ENCODE results near the gene TRRAP.

TRRAP gene

DNA sequence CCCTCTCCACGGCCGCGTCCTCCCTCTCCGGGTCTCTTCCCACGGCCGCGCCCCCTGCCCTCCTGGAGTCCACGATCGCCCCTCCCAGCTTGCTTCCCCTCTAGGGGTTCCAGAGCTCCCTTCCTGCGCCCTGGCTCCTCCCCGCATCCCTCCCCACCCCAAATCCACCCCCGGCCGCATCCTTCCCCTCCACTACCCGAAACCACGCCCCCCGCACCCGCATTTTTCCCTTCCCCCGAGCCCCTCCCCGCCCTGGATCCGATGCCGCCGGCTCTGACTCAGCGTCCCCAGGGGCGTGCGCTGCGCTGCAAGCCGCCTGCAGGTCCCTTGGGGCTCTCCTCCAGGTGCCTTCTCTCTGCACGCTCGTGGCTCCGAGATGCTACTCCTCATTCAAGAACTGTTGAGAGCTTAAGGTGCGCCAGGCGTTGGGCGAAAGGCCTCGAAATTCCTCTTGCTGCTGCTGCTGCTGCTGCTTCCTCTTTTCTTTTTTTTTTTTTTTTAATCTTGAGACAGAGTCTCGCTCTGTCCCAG is 8.1 kb upstream of the TRRAP start (continued):
- TF ChIP-seq, protein P1, sequence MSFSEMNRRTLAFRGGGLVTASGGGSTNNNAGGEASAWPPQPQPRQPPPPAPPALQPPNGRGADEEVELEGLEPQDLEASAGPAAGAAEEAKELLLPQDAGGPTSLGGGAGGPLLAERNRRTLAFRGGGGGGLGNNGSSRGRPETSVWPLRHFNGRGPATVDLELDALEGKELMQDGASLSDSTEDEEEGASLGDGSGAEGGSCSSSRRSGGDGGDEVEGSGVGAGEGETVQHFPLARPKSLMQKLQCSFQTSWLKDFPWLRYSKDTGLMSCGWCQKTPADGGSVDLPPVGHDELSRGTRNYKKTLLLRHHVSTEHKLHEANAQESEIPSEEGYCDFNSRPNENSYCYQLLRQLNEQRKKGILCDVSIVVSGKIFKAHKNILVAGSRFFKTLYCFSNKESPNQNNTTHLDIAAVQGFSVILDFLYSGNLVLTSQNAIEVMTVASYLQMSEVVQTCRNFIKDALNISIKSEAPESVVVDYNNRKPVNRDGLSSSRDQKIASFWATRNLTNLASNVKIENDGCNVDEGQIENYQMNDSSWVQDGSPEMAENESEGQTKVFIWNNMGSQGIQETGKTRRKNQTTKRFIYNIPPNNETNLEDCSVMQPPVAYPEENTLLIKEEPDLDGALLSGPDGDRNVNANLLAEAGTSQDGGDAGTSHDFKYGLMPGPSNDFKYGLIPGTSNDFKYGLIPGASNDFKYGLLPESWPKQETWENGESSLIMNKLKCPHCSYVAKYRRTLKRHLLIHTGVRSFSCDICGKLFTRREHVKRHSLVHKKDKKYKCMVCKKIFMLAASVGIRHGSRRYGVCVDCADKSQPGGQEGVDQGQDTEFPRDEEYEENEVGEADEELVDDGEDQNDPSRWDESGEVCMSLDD (tag by site-specific recombination; IDR thresholded peaks at IDR 0.05) = no peak
- TF ChIP-seq KLF1 (tag by site-specific recombination; IDR thresholded peaks at IDR 0.05) = peak; percentile 64

DNA sequence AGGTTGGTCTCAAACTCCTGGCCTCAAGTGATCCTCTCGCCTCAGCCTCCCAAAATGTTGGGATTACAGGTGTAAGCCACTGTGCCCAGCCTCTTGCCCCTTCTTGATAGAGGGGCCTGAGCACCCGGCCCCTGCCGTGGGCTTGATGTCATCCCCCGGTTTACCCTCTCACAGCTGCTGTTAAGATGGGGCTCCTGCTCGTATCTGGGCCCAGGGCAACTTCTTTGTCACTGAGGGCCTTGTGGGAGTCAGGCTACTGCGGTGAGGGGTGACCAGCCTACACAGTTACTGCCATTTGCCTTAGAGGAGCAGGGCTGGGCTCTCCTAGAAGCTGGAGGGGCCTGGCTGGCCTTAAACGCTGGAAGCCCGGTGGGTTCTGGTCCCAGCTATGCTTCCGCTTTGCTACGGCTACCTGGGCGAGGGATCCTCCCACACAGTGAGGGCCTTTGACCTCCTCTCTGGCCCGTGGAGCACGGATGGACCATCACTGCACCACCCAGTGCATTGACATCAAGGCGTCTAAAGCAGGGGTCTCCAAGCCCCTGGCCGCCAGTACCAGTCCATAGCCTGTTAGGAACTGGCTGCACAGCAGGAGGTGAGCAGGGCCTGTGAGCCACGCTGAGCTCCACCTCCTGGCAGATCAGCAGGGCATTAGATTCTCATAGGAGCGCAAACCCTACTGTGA is 7.4 kb upstream of the TRRAP start:
- Histone ChIP-seq H3K4me1 (ENCODE audit: control insufficient read depth, insufficient read depth, low read length) (peaks cover 3% of the 10 kb centered on the region; the same call in 1 of the 2 replicates), H3K9me3 (ENCODE audit: control insufficient read depth, insufficient read depth, low read depth, low read length) (no peaks in the 10 kb centered on the region), H3K36me3 (ENCODE audit: control insufficient read depth in 2 of 2, insufficient read depth in 1 of 2, low read length in 2 of 2) (no peaks in the 10 kb centered on the region), H3K27ac (ENCODE audit: extremely low read depth, low read depth, low read length) (no peak overlapping the region), H3K4me3 (ENCODE audit: low read depth, low read length) (no peak overlapping the region)
- ChIA-PET CTCF (interaction anchor here (0.6 to 1.2 kb wide), 3 partner anchors 34 to 338 kb away, joined by 3 read pairs; no protein-coding TSS in a partner anchor), POLR2A (no interaction called here)
- TF ChIP-seq GLI4 (tag by site-specific recombination; IDR thresholded peaks at IDR 0.05) = no peak
- TF ChIP-seq ZNF747 (tag by site-specific recombination; IDR thresholded peaks at IDR 0.05) = no peak
- peak; percentile 48; the same call in 1 of the 2 replicates for TF ChIP-seq ZNF600 (tag by site-specific recombination; IDR thresholded peaks at IDR 0.05)
- no peak for TF ChIP-seq ZFP3 (tag by site-specific recombination; IDR thresholded peaks at IDR 0.05; ENCODE audit: low read depth)
- TF ChIP-seq ZIC2 (tag by site-specific recombination; IDR thresholded peaks at IDR 0.05) = peak; percentile 71
- 0 out of 2 replicates have a peak, but pooled peaks have one; percentile 22 for TF ChIP-seq ZBTB17 (tag by site-specific recombination; IDR thresholded peaks at IDR 0.05)
- TF ChIP-seq SETDB1 (IDR thresholded peaks at IDR 0.05; ENCODE audit: insufficient read length, low read length) = no peak

DNA sequence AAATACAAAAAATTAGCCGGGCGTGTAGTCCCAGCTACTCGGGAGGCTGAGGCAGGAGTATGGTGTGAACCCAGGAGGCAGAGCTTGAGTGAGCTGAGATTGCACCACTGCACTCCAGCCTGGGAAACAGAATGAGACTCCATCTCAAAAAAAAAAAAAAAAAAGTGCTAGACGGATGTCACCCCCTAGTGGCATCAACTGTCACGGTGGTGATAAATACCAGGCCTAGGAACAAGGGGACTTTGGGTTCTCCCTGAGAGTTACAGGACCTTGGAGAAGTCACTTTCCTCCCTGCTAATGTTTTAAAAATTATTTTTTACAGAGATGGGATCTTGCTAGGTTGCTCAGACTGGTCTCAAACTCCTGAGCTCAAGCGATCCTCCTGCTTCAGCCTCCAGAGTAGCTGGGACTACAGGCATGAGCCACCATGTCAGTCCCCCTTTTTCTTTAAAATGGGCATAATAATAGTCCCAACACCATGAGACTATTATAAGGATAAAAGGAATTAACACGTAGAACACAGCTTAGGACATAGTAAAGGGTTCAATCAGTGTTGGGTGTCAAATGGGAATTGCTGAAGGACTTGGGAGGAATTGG is 5.9 kb upstream of the TRRAP start:
- Histone ChIP-seq H3K36me3 (ENCODE audit: control insufficient read depth in 2 of 2, insufficient read depth in 1 of 2, low read length in 2 of 2) (no peaks in the 10 kb centered on the region), H3K9me3 (ENCODE audit: control insufficient read depth, insufficient read depth, low read depth, low read length) (no peaks in the 10 kb centered on the region), H3K27ac (ENCODE audit: extremely low read depth, low read depth, low read length) (no peak overlapping the region), H3K4me1 (ENCODE audit: control insufficient read depth, insufficient read depth, low read length) (no peaks in the 10 kb centered on the region; the same call in 1 of the 2 replicates), H3K4me3 (ENCODE audit: low read depth, low read length) (no peak overlapping the region)
- CTCF ChIA-PET = interaction anchor here (0.6 to 1.1 kb wide), 7 partner anchors 18 to 624 kb away, joined by 3 to 4 read pairs (median 4); no protein-coding TSS in a partner anchor
- POLR2A ChIA-PET = interaction anchor here (0.6 kb wide), 1 partner anchor 119 kb away, joined by 3 read pairs; no protein-coding TSS in a partner anchor
- TF ChIP-seq ZNF404 (tag by site-specific recombination; IDR thresholded peaks at IDR 0.05) (no peak), ZNF521 (tag by site-specific recombination; IDR thresholded peaks at IDR 0.05) (no peak), PRDM1 (tag by site-specific recombination; IDR thresholded peaks at IDR 0.05) (no peak), ZNF664 (tag by site-specific recombination; IDR thresholded peaks at IDR 0.05) (no peak), ZNF2 (tag by site-specific recombination; IDR thresholded peaks at IDR 0.05) (no peak), ZNF76 (tag by site-specific recombination; IDR thresholded peaks at IDR 0.05; ENCODE audit: borderline replicate concordance, low read depth) (no peak), ZNF157 (tag by site-specific recombination; IDR thresholded peaks at IDR 0.05) (no peak), ZNF16 (tag by site-specific recombination; IDR thresholded peaks at IDR 0.05; ENCODE audit: low read depth) (no peak)
- TF ChIP-seq, protein P2, sequence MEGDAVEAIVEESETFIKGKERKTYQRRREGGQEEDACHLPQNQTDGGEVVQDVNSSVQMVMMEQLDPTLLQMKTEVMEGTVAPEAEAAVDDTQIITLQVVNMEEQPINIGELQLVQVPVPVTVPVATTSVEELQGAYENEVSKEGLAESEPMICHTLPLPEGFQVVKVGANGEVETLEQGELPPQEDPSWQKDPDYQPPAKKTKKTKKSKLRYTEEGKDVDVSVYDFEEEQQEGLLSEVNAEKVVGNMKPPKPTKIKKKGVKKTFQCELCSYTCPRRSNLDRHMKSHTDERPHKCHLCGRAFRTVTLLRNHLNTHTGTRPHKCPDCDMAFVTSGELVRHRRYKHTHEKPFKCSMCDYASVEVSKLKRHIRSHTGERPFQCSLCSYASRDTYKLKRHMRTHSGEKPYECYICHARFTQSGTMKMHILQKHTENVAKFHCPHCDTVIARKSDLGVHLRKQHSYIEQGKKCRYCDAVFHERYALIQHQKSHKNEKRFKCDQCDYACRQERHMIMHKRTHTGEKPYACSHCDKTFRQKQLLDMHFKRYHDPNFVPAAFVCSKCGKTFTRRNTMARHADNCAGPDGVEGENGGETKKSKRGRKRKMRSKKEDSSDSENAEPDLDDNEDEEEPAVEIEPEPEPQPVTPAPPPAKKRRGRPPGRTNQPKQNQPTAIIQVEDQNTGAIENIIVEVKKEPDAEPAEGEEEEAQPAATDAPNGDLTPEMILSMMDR (tag by site-specific recombination; IDR thresholded peaks at IDR 0.05) = peak; percentile 55; the same call in 1 of the 2 replicates
- TF ChIP-seq, protein P3, sequence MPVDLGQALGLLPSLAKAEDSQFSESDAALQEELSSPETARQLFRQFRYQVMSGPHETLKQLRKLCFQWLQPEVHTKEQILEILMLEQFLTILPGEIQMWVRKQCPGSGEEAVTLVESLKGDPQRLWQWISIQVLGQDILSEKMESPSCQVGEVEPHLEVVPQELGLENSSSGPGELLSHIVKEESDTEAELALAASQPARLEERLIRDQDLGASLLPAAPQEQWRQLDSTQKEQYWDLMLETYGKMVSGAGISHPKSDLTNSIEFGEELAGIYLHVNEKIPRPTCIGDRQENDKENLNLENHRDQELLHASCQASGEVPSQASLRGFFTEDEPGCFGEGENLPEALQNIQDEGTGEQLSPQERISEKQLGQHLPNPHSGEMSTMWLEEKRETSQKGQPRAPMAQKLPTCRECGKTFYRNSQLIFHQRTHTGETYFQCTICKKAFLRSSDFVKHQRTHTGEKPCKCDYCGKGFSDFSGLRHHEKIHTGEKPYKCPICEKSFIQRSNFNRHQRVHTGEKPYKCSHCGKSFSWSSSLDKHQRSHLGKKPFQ (tag by site-specific recombination; IDR thresholded peaks at IDR 0.05) = peak; percentile 15; the same call in 1 of the 2 replicates
- TF ChIP-seq, protein P4, sequence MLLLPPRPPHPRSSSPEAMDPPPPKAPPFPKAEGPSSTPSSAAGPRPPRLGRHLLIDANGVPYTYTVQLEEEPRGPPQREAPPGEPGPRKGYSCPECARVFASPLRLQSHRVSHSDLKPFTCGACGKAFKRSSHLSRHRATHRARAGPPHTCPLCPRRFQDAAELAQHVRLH (tag by site-specific recombination; IDR thresholded peaks at IDR 0.05) = no peak
- TF ChIP-seq, protein P5, sequence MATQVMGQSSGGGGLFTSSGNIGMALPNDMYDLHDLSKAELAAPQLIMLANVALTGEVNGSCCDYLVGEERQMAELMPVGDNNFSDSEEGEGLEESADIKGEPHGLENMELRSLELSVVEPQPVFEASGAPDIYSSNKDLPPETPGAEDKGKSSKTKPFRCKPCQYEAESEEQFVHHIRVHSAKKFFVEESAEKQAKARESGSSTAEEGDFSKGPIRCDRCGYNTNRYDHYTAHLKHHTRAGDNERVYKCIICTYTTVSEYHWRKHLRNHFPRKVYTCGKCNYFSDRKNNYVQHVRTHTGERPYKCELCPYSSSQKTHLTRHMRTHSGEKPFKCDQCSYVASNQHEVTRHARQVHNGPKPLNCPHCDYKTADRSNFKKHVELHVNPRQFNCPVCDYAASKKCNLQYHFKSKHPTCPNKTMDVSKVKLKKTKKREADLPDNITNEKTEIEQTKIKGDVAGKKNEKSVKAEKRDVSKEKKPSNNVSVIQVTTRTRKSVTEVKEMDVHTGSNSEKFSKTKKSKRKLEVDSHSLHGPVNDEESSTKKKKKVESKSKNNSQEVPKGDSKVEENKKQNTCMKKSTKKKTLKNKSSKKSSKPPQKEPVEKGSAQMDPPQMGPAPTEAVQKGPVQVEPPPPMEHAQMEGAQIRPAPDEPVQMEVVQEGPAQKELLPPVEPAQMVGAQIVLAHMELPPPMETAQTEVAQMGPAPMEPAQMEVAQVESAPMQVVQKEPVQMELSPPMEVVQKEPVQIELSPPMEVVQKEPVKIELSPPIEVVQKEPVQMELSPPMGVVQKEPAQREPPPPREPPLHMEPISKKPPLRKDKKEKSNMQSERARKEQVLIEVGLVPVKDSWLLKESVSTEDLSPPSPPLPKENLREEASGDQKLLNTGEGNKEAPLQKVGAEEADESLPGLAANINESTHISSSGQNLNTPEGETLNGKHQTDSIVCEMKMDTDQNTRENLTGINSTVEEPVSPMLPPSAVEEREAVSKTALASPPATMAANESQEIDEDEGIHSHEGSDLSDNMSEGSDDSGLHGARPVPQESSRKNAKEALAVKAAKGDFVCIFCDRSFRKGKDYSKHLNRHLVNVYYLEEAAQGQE (tag by site-specific recombination; IDR thresholded peaks at IDR 0.05) = peak; percentile 55; the same call in 1 of the 2 replicates

Data from HEK293 (cell line).